Loucy (cell line): ENCODE results near the gene SEPSECS.

Experiments
- H2AFZ ChIP-seq: fragments of 200-600 bp; sonication (generic); 2 replicates; pipeline ENCODE4 v1.6.0; 2016; ENCODE audit warnings: antibody characterized with exemption, mild to moderate bottlenecking, low read length, moderate library complexity
- H3F3A ChIP-seq: fragments of 200-600 bp; 2 replicates; pipeline ENCODE4 v1.6.0; 2016; ENCODE audit warnings: antibody characterized with exemption, low read depth, mild to moderate bottlenecking
- H3K27me3 ChIP-seq: fragments of 200-600 bp; sonication (generic); 2 replicates; pipeline ENCODE4 v1.6.1; 2014; ENCODE audit warnings: low read length, mild to moderate bottlenecking; ENCODE audit not compliant: insufficient read depth, poor library complexity, severe bottlenecking
- H3K36me3 ChIP-seq: fragments of 200-600 bp; sonication (generic); 2 replicates; pipeline ENCODE4 v1.6.1; 2016; ENCODE audit warnings: low read length; ENCODE audit not compliant: insufficient read depth
- H3K4me1 ChIP-seq: fragments of 200-600 bp; sonication (generic); 2 replicates; pipeline ENCODE4 v1.5.1; 2014; ENCODE audit warnings: low read length, mild to moderate bottlenecking; ENCODE audit not compliant: insufficient read depth, poor library complexity, severe bottlenecking
- H3K4me2 ChIP-seq: fragments of 200-600 bp; sonication (generic); 2 replicates; pipeline ENCODE4 v1.6.0; 2014; ENCODE audit warnings: antibody characterized with exemption, low read length, low read depth, mild to moderate bottlenecking; ENCODE audit not compliant: poor library complexity, severe bottlenecking
- H3K4me3 ChIP-seq: fragments of 200-600 bp; sonication (generic); 2 replicates; pipeline ENCODE4 v1.5.1; 2014; ENCODE audit warnings: low read length, mild to moderate bottlenecking, mixed read lengths; ENCODE audit not compliant: poor library complexity, severe bottlenecking
- H3K79me2 ChIP-seq: fragments of 200-600 bp; sonication (generic); 2 replicates; pipeline ENCODE4 v1.6.1; 2014; ENCODE audit warnings: low read length; ENCODE audit not compliant: insufficient read depth
- H3K9ac ChIP-seq: fragments of 200-600 bp; sonication (generic); 2 replicates; pipeline ENCODE4 v1.6.0; 2014; ENCODE audit warnings: mild to moderate bottlenecking, low read depth, low read length, moderate library complexity; ENCODE audit not compliant: poor library complexity, severe bottlenecking
- H3K9me2 ChIP-seq: fragments of 200-600 bp; sonication (generic); replicated peaks from 2 replicates; pipeline ENCODE4 v1.6.1; 2016; ENCODE audit warnings: low read depth, low read length, mixed read lengths
- H3K9me3 ChIP-seq: fragments of 200-600 bp; sonication (generic); 2 replicates; pipeline ENCODE4 v1.6.1; 2014; ENCODE audit warnings: mild to moderate bottlenecking, antibody characterized with exemption, low read length, low read depth; ENCODE audit not compliant: insufficient read depth
- H4K20me1 ChIP-seq: fragments of 200-600 bp; sonication (generic); 2 replicates; pipeline ENCODE4 v1.6.0; 2014; ENCODE audit warnings: antibody characterized with exemption, low read length, mild to moderate bottlenecking; ENCODE audit not compliant: insufficient read depth, poor library complexity, severe bottlenecking
- EZH2phosphoT487 ChIP-seq: fragments of 200-600 bp; IDR thresholded peaks from 2 replicates; pipeline ENCODE4 v1.6.1; 2018; ENCODE audit warnings: antibody characterized with exemption, mild to moderate bottlenecking, moderate library complexity, borderline replicate concordance
- TF ChIP-seq, protein P1 (sequence below): fragments of 200-600 bp; sonication (generic); conservative IDR thresholded peaks from 2 replicates; pipeline ENCODE4 v1.5.1; 2014; ENCODE audit warnings: mild to moderate bottlenecking, antibody characterized with exemption, low read length

SEPSECS gene

DNA sequence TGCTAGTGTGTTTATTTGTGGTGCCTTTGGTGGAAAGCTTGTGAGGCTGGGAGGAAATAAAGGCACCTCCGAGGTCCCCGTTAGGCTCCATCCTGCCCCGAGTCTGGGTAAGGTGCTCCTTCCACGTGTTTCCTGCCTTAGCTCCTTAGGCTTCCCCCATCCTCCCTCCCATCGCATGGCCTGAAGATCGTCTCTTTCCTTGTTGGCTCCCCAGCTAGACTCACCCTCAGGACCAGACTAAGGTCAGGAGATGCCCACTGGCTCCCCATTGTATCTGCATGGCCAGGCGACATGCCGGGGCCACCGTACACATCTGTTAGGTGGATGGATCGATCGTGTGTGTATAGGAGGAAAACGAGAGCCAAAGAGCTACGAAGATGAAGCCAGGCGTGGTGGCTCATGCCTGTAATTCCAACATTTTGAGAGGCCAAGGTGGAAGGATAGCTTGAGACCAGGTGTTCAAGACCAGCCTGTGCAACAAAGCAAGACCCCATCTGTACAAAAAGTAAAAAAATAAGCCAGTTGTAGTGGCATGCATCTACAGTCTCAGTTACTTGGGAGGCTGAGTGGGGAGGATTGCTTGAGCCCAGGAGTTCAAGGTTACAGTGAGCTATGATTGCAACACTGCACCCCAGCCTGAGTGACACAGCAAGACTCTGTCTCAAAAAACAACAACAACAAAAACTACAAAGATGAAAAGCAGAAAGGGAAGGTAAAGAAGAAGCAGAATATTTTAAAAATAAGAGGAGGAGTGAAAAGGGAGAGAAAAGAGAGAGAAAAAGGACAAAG, 53.7 kb downstream of the SEPSECS start:
- H3K4me2 ChIP-seq: no peak overlapping the region
- H2AFZ ChIP-seq: no peak overlapping the region
- H3K4me3 ChIP-seq: no peak overlapping the region
- H3K9me2 ChIP-seq: no peaks in the 10 kb centered on the region
- no peak overlapping the region for H3K9ac ChIP-seq
- no peaks in the 10 kb centered on the region for H3K27me3 ChIP-seq
- H3K36me3 ChIP-seq: no peaks in the 10 kb centered on the region
- H3K9me3 ChIP-seq: no peaks in the 10 kb centered on the region; the same call in 1 of the 2 replicates
- no peak for TF ChIP-seq EZH2phosphoT487
- TF ChIP-seq, protein P1, sequence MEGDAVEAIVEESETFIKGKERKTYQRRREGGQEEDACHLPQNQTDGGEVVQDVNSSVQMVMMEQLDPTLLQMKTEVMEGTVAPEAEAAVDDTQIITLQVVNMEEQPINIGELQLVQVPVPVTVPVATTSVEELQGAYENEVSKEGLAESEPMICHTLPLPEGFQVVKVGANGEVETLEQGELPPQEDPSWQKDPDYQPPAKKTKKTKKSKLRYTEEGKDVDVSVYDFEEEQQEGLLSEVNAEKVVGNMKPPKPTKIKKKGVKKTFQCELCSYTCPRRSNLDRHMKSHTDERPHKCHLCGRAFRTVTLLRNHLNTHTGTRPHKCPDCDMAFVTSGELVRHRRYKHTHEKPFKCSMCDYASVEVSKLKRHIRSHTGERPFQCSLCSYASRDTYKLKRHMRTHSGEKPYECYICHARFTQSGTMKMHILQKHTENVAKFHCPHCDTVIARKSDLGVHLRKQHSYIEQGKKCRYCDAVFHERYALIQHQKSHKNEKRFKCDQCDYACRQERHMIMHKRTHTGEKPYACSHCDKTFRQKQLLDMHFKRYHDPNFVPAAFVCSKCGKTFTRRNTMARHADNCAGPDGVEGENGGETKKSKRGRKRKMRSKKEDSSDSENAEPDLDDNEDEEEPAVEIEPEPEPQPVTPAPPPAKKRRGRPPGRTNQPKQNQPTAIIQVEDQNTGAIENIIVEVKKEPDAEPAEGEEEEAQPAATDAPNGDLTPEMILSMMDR: no peak
- no peaks in the 10 kb centered on the region for H3K4me1 ChIP-seq
- H4K20me1 ChIP-seq: no peaks in the 10 kb centered on the region
- no peaks in the 10 kb centered on the region for H3K79me2 ChIP-seq
- no peaks in the 10 kb centered on the region for H3F3A ChIP-seq

DNA sequence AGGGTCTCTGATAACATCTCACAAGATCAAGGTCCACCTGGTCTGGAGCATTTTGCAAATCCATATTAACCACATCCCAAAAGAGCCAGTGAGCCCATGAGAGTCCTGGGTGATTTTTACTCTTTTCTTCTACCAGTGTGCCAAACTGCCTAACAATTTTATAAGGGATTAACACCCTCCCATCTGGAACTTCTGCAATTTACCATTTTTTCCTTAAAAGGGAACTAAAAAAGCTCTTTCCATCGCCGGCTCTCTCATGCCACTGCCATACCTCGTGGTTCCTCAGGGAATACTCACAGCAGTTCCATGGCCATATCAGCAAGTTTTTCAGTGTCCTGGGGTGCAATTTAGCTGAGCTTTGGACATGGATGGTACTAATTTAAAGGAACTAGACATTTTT, 55.7 kb downstream of the SEPSECS start:
- Histone ChIP-seq H3K9me3 (no peaks in the 10 kb centered on the region; the same call in 1 of the 2 replicates), H3K9me2 (no peaks in the 10 kb centered on the region), H2AFZ (no peak overlapping the region), H3K9ac (no peak overlapping the region), H3F3A (no peaks in the 10 kb centered on the region), H3K36me3 (no peaks in the 10 kb centered on the region), H3K79me2 (no peaks in the 10 kb centered on the region), H3K4me3 (no peak overlapping the region), H3K4me2 (no peak overlapping the region), H3K4me1 (peaks cover 6% of the 10 kb centered on the region), H3K27me3 (no peaks in the 10 kb centered on the region), H4K20me1 (no peaks in the 10 kb centered on the region)
- TF ChIP-seq EZH2phosphoT487: no peak
- TF ChIP-seq, protein P1: no peak

DNA sequence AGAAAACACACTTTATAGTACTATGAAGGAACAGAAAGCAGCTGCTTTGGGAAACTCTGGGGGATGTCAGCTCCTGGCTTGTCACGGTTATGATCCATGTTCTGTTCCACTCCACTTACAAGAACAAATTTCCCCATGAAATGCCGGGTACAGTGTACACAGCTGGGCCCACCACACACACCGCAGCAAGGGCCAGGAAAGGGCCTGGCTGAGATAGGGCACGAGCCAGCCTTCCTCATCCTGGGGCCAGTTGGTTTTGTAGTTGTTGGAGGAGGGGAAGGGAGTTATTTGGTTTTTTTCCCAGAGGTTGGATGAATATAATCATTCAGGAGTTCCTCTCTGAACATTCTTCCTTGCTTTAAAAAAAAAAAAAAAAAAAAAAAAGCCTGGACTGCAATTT, 56.8 kb downstream of the SEPSECS start:
- Histone ChIP-seq H3K4me3 (no peak overlapping the region), H3K79me2 (no peaks in the 10 kb centered on the region), H3K9me2 (no peaks in the 10 kb centered on the region), H3K4me1 (peaks cover 11% of the 10 kb centered on the region), H3K36me3 (no peaks in the 10 kb centered on the region), H3K4me2 (no peak overlapping the region), H3K9ac (no peak overlapping the region), H3K27me3 (no peaks in the 10 kb centered on the region), H3K9me3 (no peaks in the 10 kb centered on the region; the same call in 1 of the 2 replicates), H3F3A (no peaks in the 10 kb centered on the region), H2AFZ (no peak overlapping the region), H4K20me1 (no peaks in the 10 kb centered on the region)
- TF ChIP-seq EZH2phosphoT487: no peak
- TF ChIP-seq, protein P1: no peak
